Mesendoderm (in vitro differentiated cells): ENCODE measurements around the gene LHB.

ENCODE experiments used
- DNase-seq: peaks from one replicate; pipeline ENCODE4 v3.0.0; 2013
- H2AK5ac ChIP-seq: 2 replicates; pipeline ENCODE4 v1.6.1; 2013; ENCODE audit warnings: low read length, inconsistent platforms
- H2BK120ac ChIP-seq: 2 replicates; pipeline ENCODE4 v1.6.1; 2013; ENCODE audit warnings: low read depth, mild to moderate bottlenecking, low read length, moderate library complexity, mixed read lengths
- H2BK15ac ChIP-seq: replicated peaks from 2 replicates; pipeline ENCODE4 v1.6.1; 2013; ENCODE audit warnings: low read depth, mild to moderate bottlenecking, moderate library complexity
- H2BK5ac ChIP-seq: 2 replicates; pipeline ENCODE4 v1.6.1; 2013; ENCODE audit warnings: low read length, inconsistent platforms
- H3K18ac ChIP-seq: 2 replicates; pipeline ENCODE4 v1.6.1; 2013; ENCODE audit warnings: mild to moderate bottlenecking, low read length, mixed read lengths
- H3K23ac ChIP-seq: one replicate; pipeline ENCODE4 v1.6.1; 2013; ENCODE audit warnings: low read length
- H3K27ac ChIP-seq: 2 replicates; pipeline ENCODE4 v1.5.1; 2013; ENCODE audit warnings: low read depth, mild to moderate bottlenecking, inconsistent platforms, low read length, moderate library complexity
- H3K27me3 ChIP-seq: 2 replicates; pipeline ENCODE4 v1.6.1; 2013; ENCODE audit warnings: low read length, control low read depth, mild to moderate bottlenecking, inconsistent platforms; ENCODE audit not compliant: insufficient read depth, poor library complexity
- H3K36me3 ChIP-seq: 2 replicates; pipeline ENCODE4 v1.6.1; 2013; ENCODE audit warnings: low read length, inconsistent platforms; ENCODE audit not compliant: control insufficient read depth, insufficient read depth
- H3K4ac ChIP-seq: one replicate; pipeline ENCODE4 v1.6.1; 2013; ENCODE audit warnings: low read depth, mild to moderate bottlenecking, low read length, moderate library complexity
- H3K4me1 ChIP-seq: 2 replicates; pipeline ENCODE4 v1.6.1; 2013; ENCODE audit warnings: low read depth, low read length, inconsistent platforms; ENCODE audit not compliant: control insufficient read depth
- H3K4me2 ChIP-seq: 2 replicates; pipeline ENCODE4 v1.6.1; 2013; ENCODE audit warnings: low read length
- H3K4me3 ChIP-seq: 2 replicates; pipeline ENCODE4 v1.5.1; 2013; ENCODE audit warnings: mild to moderate bottlenecking, low read length
- H3K56ac ChIP-seq: one replicate; pipeline ENCODE4 v1.6.1; 2013; ENCODE audit warnings: low read length
- H3K79me1 ChIP-seq: 2 replicates; pipeline ENCODE4 v1.6.1; 2013; ENCODE audit warnings: low read length, inconsistent platforms
- H3K79me2 ChIP-seq: 2 replicates; pipeline ENCODE4 v1.6.1; 2013; ENCODE audit warnings: mild to moderate bottlenecking, low read length; ENCODE audit not compliant: control insufficient read depth, insufficient read depth
- H3K9ac ChIP-seq: 2 replicates; pipeline ENCODE4 v1.6.1; 2013; ENCODE audit warnings: low read length, inconsistent platforms
- H4K5ac ChIP-seq: one replicate; pipeline ENCODE4 v1.6.1; 2013; ENCODE audit warnings: low read length
- H4K8ac ChIP-seq: one replicate; pipeline ENCODE4 v1.6.1; 2013; ENCODE audit warnings: low read depth, mild to moderate bottlenecking, control low read depth, low read length, moderate library complexity
- whole genome bisulfite sequencing: extraction: QIAGEN DNeasy Blood & Tissue Kit; methylation state at CpG from one replicate; pipeline ENCODE4 v1.1.7; 2013; ENCODE audit warnings: low lambda C conversion rate, missing lambda C conversion rate; ENCODE audit not compliant: insufficient coverage; ENCODE audit errors: extremely low coverage; 5-methylcytosine and 5-hydroxymethylcytosine counted together

Gene LHB

DNA sequence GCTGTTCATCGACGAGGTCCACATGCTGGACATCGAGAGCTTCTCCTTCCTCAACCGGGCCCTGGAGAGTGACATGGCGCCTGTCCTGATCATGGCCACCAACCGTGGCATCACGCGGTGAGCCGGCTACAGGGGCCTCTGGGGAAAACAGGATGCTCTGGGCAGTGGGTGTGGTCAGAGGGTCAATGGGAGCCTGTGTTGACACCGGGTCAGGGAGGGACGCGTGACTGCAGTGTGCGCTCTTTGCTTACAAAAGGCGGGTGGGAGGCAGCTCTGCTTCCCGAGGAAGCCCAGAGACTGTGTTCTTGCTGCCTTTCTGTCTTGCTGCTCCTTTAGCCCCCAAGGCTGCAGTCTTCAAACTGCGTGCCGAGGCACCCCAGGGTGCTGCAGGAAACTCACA is 5.7 kb downstream of the LHB start:
- WGBS: no CpG with 5 or more reads among the region's 17 CpGs
- Histone ChIP-seq H2BK120ac (no peak overlapping the region), H3K36me3 (peaks cover 13% of the 10 kb centered on the region)

DNA sequence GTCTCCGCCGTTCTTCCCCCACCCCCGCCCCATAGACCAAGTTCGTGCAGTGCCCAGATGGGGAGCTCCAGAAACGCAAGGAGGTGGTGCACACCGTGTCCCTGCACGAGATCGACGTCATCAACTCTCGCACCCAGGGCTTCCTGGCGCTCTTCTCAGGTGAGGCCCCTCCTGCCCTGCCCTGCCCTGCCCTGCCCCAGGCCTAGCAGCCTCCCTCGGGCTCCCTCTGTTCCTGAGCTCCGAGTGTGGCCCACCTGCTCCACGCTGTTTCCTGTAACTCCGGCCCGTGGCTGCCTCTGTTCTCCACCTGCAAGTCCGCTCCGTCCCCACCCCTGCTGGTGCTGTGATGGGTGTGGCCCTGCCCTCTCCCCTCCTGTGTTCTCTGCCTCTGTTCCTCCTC is 6.4 kb downstream of the LHB start:
- Histone ChIP-seq H3K27me3 (no peaks in the 10 kb centered on the region), H2BK15ac (no peak overlapping the region), H3K79me1 (no peaks in the 10 kb centered on the region), H4K8ac (no peak overlapping the region), H2BK120ac (no peak overlapping the region), H2BK5ac (no peak overlapping the region), H3K4ac (no peak overlapping the region), H3K56ac (no peak overlapping the region), H3K4me1 (no peaks in the 10 kb centered on the region), H4K5ac (no peak overlapping the region), H3K23ac (no peak overlapping the region), H3K18ac (no peak overlapping the region), H3K9ac (no peak overlapping the region), H3K4me2 (no peak overlapping the region), H3K27ac (no peak overlapping the region), H3K4me3 (no peak overlapping the region), H2AK5ac (no peak overlapping the region), H3K79me2 (no peaks in the 10 kb centered on the region), H3K36me3 (peaks cover 13% of the 10 kb centered on the region)
- WGBS: no CpG with 5 or more reads among the region's 18 CpGs
- DNase-seq: no peak

More for the DNA sequence above, 5.7 kb downstream of the LHB start:
- no peaks in the 10 kb centered on the region for H3K79me1 ChIP-seq
- H3K4me3 ChIP-seq: no peak overlapping the region
- H3K27ac ChIP-seq: no peak overlapping the region
- H3K4ac ChIP-seq: no peak overlapping the region
- H2BK15ac ChIP-seq: no peak overlapping the region
- H3K4me2 ChIP-seq: no peak overlapping the region
- no peaks in the 10 kb centered on the region for H3K79me2 ChIP-seq
- no peak overlapping the region for H4K5ac ChIP-seq
- no peak overlapping the region for H3K56ac ChIP-seq
- DNase-seq: no peak
- H3K9ac ChIP-seq: no peak overlapping the region
- H2AK5ac ChIP-seq: no peak overlapping the region
- H2BK5ac ChIP-seq: no peak overlapping the region
- H4K8ac ChIP-seq: no peak overlapping the region
- no peaks in the 10 kb centered on the region for H3K27me3 ChIP-seq
- H3K18ac ChIP-seq: no peak overlapping the region
- H3K23ac ChIP-seq: no peak overlapping the region
- no peaks in the 10 kb centered on the region for H3K4me1 ChIP-seq

DNA sequence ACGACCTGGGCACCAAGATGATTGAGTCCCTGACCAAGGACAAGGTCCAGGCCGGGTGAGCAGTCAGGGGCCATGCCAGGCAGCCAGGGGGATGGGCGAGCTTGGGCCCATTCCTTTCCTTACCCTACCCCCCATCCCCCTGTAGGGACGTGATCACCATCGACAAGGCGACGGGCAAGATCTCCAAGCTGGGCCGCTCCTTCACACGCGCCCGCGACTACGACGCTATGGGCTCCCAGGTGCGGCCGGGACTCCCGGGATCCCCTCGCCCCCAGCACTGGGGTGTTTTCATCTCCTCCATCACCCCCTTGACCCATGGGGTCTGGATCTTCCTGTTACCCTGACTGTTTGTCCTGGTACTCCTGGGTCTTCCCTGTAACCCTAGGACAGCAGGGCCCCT is 7.1 kb downstream of the LHB start:
- H2BK15ac ChIP-seq: no peak overlapping the region
- H3K56ac ChIP-seq: no peak overlapping the region
- H3K79me1 ChIP-seq: no peaks in the 10 kb centered on the region
- H4K8ac ChIP-seq: no peak overlapping the region
- H3K4me2 ChIP-seq: no peak overlapping the region
- H3K27me3 ChIP-seq: no peaks in the 10 kb centered on the region
- no CpG with 5 or more reads among the region's 18 CpGs for WGBS
- H3K18ac ChIP-seq: no peak overlapping the region
- no peak overlapping the region for H3K27ac ChIP-seq
- no peak overlapping the region for H4K5ac ChIP-seq
- H3K4me1 ChIP-seq: no peaks in the 10 kb centered on the region
- no peak overlapping the region for H3K4ac ChIP-seq
- no peak overlapping the region for H3K23ac ChIP-seq
- H2AK5ac ChIP-seq: no peak overlapping the region
- no peak overlapping the region for H2BK5ac ChIP-seq
- no peaks in the 10 kb centered on the region for H3K79me2 ChIP-seq
- H3K9ac ChIP-seq: no peak overlapping the region
- no peak overlapping the region for H3K4me3 ChIP-seq
- DNase-seq: no peak
- H3K36me3 ChIP-seq: peaks cover 19% of the 10 kb centered on the region
- H2BK120ac ChIP-seq: no peak overlapping the region

DNA sequence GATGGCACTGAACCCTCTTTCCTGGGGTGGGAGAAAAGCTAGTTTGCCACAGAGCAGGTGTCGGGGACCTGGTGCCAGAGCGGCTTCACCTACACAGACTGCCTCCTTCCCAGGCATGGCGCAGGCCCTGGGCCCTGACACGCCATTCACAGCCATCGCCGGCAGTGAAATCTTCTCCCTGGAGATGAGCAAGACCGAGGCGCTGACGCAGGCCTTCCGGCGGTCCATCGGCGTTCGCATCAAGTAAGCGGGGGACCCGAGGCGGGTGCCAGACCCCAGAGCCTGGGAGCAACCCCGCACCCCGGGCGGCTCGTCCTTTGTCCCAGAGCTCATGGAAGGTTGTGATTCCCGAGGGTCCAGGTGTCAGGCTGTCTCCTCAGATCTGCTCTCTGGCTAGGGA is 10.0 kb downstream of the LHB start:
- Histone ChIP-seq H3K79me2 (no peaks in the 10 kb centered on the region), H2BK120ac (no peak overlapping the region), H3K36me3 (peaks cover 22% of the 10 kb centered on the region), H4K5ac (no peak overlapping the region), H3K4me2 (no peak overlapping the region), H3K4me3 (no peak overlapping the region), H3K79me1 (no peaks in the 10 kb centered on the region), H3K9ac (no peak overlapping the region), H3K4me1 (no peaks in the 10 kb centered on the region), H3K56ac (no peak overlapping the region), H3K27me3 (no peaks in the 10 kb centered on the region), H2BK15ac (no peak overlapping the region), H3K4ac (no peak overlapping the region), H4K8ac (no peak overlapping the region), H3K23ac (no peak overlapping the region), H2AK5ac (no peak overlapping the region), H3K18ac (no peak overlapping the region), H2BK5ac (no peak overlapping the region), H3K27ac (no peak overlapping the region)
- WGBS: no CpG with 5 or more reads among the region's 22 CpGs
- no peak for DNase-seq

DNA sequence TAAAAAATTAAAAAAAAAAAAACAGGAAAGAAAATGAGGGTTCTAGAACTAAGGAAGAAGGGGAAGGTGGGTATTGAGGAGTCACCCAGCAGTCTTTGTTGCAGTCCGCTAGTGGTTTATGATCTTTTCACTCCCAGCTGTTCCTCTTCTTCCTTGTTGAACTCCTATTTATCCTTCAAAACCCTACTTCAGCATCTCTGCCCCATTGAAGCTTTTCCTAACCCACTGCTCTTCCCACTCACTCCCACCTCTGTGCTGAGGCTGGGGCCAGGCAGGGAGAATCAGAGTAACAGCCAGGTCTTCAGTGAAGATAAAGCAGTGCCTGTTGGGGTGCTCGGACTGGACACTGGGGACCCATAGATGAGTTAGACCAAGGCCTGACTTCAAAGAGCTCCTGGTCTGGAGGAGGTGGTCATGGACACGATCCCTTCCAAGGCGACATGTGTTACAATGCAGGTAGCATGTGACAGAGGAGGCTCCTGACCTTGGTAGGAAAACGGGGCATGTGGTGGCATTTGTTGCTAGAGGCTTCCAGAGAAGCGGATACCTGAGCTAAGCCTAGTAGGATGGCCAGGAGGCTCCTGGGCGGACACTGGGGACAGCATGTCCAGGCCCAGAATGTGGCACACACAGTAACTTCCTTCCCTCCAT is 11.8 kb downstream of the LHB start:
- Histone ChIP-seq H2BK120ac (no peak overlapping the region), H4K8ac (no peak overlapping the region), H3K18ac (no peak overlapping the region), H3K23ac (no peak overlapping the region), H3K27me3 (no peaks in the 10 kb centered on the region), H3K56ac (no peak overlapping the region), H3K4ac (no peak overlapping the region), H3K36me3 (peaks cover 16% of the 10 kb centered on the region), H4K5ac (no peak overlapping the region), H2BK15ac (no peak overlapping the region), H2BK5ac (no peak overlapping the region), H2AK5ac (no peak overlapping the region), H3K9ac (no peak overlapping the region), H3K79me2 (no peaks in the 10 kb centered on the region), H3K4me2 (no peak overlapping the region), H3K27ac (no peak overlapping the region), H3K4me1 (no peaks in the 10 kb centered on the region), H3K4me3 (no peak overlapping the region), H3K79me1 (no peaks in the 10 kb centered on the region)
- no CpG with 5 or more reads among the region's 7 CpGs for WGBS
- DNase-seq: no peak

DNA sequence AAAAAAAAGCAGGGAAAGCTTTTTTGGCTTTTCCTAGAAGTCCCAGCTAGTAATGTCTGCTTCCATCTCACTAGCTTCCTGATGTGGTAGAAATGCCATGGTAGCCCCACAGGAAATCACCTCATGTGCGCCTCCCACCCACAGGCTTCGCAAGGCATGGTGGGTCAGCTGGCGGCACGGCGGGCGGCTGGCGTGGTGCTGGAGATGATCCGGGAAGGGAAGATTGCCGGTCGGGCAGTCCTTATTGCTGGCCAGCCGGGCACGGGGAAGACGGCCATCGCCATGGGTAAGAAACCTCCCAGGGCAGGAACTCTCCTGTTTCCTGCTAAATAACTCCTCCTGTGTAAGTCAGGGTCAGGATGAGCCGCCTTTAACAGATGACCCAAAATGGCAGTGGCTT is 12.8 kb downstream of the LHB start:
- no peak overlapping the region for H3K27ac ChIP-seq
- peaks cover 15% of the 10 kb centered on the region for H3K36me3 ChIP-seq
- H3K79me2 ChIP-seq: no peaks in the 10 kb centered on the region
- no peak overlapping the region for H2BK15ac ChIP-seq
- H3K18ac ChIP-seq: no peak overlapping the region
- H2BK5ac ChIP-seq: no peak overlapping the region
- WGBS: no CpG with 5 or more reads among the region's 15 CpGs
- no peak overlapping the region for H3K23ac ChIP-seq
- no peak overlapping the region for H3K4me2 ChIP-seq
- no peak overlapping the region for H3K56ac ChIP-seq
- no peaks in the 10 kb centered on the region for H3K27me3 ChIP-seq
- H2BK120ac ChIP-seq: no peak overlapping the region
- H3K9ac ChIP-seq: no peak overlapping the region
- H3K4me1 ChIP-seq: no peaks in the 10 kb centered on the region
- no peak overlapping the region for H4K8ac ChIP-seq
- no peak overlapping the region for H3K4me3 ChIP-seq
- H4K5ac ChIP-seq: no peak overlapping the region
- H3K79me1 ChIP-seq: no peaks in the 10 kb centered on the region
- no peak overlapping the region for H3K4ac ChIP-seq
- no peak overlapping the region for H2AK5ac ChIP-seq
- DNase-seq: no peak
